ACC112 (cell line): ENCODE measurements around the gene SOWAHB.

Experiments used
- H2AFZ ChIP-seq: fragments of 200-600 bp; sonication (generic); one replicate; pipeline ENCODE4 v1.6.0; 2017; ENCODE audit warnings: antibody characterized with exemption, low read length; ENCODE audit not compliant: unreplicated experiment
- H3K27ac ChIP-seq: fragments of 200-600 bp; sonication (generic); 2 replicates; pipeline ENCODE4 v1.5.1; 2014; ENCODE audit warnings: low read depth, mild to moderate bottlenecking, antibody characterized with exemption, low read length, moderate library complexity
- H3K27me3 ChIP-seq: fragments of 200-600 bp; sonication (generic); 2 replicates; pipeline ENCODE4 v1.6.1; 2014; ENCODE audit warnings: mild to moderate bottlenecking, antibody characterized with exemption, low read length, moderate library complexity, mixed read lengths; ENCODE audit not compliant: insufficient read depth
- H3K36me3 ChIP-seq: fragments of 200-600 bp; sonication (generic); 2 replicates; pipeline ENCODE4 v1.6.1; 2016; ENCODE audit warnings: mild to moderate bottlenecking, antibody characterized with exemption, low read length, moderate library complexity, mixed read lengths; ENCODE audit not compliant: insufficient read depth
- H3K4me1 ChIP-seq: fragments of 200-600 bp; sonication (generic); one replicate; pipeline ENCODE4 v1.6.1; 2016; ENCODE audit warnings: low read length, mixed read lengths; ENCODE audit not compliant: insufficient read depth, unreplicated experiment, control insufficient read depth
- H3K4me3 ChIP-seq: fragments of 200-600 bp; sonication (generic); 2 replicates; pipeline ENCODE4 v1.5.1; 2014; ENCODE audit warnings: mild to moderate bottlenecking, low read depth, low read length
- H3K79me2 ChIP-seq: fragments of 200-600 bp; sonication (generic); one replicate; pipeline ENCODE4 v1.6.0; 2016; ENCODE audit warnings: low read length; ENCODE audit not compliant: control insufficient read depth, unreplicated experiment, insufficient read depth

SOWAHB gene

GRCh38 chr4:76856243-76857073 is 41.5 kb downstream of the SOWAHB start:
- H3K27me3 ChIP-seq: peaks cover 2% of the 10 kb centered on the region; the same call in 1 of the 2 replicates
- no peaks in the 10 kb centered on the region for H3K36me3 ChIP-seq
- peak overlapping the region; percentile 7 for H2AFZ ChIP-seq
- peaks cover 20% of the 10 kb centered on the region for H3K4me1 ChIP-seq
- peak overlapping the region; percentile 59 for H3K27ac ChIP-seq
- no peaks in the 10 kb centered on the region for H3K79me2 ChIP-seq
- no peak overlapping the region for H3K4me3 ChIP-seq

GRCh38 chr4:76854858-76855257 is 43.1 kb downstream of the SOWAHB start:
- H2AFZ ChIP-seq: no peak overlapping the region
- H3K79me2 ChIP-seq: no peaks in the 10 kb centered on the region
- no peak overlapping the region for H3K27ac ChIP-seq
- no peaks in the 10 kb centered on the region for H3K27me3 ChIP-seq
- H3K36me3 ChIP-seq: no peaks in the 10 kb centered on the region
- H3K4me3 ChIP-seq: no peak overlapping the region
- peaks cover 25% of the 10 kb centered on the region for H3K4me1 ChIP-seq

- no peak overlapping the region for H3K4me3 ChIP-seq
- H3K27ac ChIP-seq: no peak overlapping the region
- H3K36me3 ChIP-seq: no peaks in the 10 kb centered on the region
- H2AFZ ChIP-seq: no peak overlapping the region
- peaks cover 10% of the 10 kb centered on the region; the same call in 1 of the 2 replicates for H3K27me3 ChIP-seq
- H3K79me2 ChIP-seq: no peaks in the 10 kb centered on the region
- H3K4me1 ChIP-seq: peaks cover 17% of the 10 kb centered on the region
Measured at GRCh38 chr4:76851375-76851774, 46.6 kb downstream of the SOWAHB start.

- Histone ChIP-seq H3K36me3 (no peaks in the 10 kb centered on the region), H2AFZ (no peak overlapping the region), H3K79me2 (no peaks in the 10 kb centered on the region), H3K27me3 (peaks cover 10% of the 10 kb centered on the region; the same call in 1 of the 2 replicates), H3K4me1 (peaks cover 7% of the 10 kb centered on the region), H3K4me3 (no peak overlapping the region), H3K27ac (no peak overlapping the region)
Measured at GRCh38 chr4:76850010-76850441, 47.9 kb downstream of the SOWAHB start.
